HUES48 (cell line): ENCODE results near the gene TSSK6.

ENCODE experiments used
- H3K27ac ChIP-seq: one replicate; pipeline ENCODE4 v1.7.0; 2013; ENCODE audit warnings: low read depth, low read length, inconsistent platforms
- H3K27me3 ChIP-seq: 2 replicates; pipeline ENCODE4 v1.6.1; 2013; ENCODE audit warnings: mild to moderate bottlenecking, low read length; ENCODE audit not compliant: control insufficient read depth, insufficient read depth
- H3K36me3 ChIP-seq: 2 replicates; pipeline ENCODE4 v1.6.1; 2013; ENCODE audit warnings: low read length; ENCODE audit not compliant: control insufficient read depth, insufficient read depth
- H3K4me1 ChIP-seq: 2 replicates; pipeline ENCODE4 v1.6.1; 2013; ENCODE audit warnings: mild to moderate bottlenecking, low read length; ENCODE audit not compliant: control insufficient read depth, insufficient read depth
- H3K4me3 ChIP-seq: 2 replicates; pipeline ENCODE4 v1.5.1; 2013; ENCODE audit warnings: mild to moderate bottlenecking, low read depth, low read length
- H3K9ac ChIP-seq: 2 replicates; pipeline ENCODE4 v1.6.1; 2013; ENCODE audit warnings: mild to moderate bottlenecking, low read depth, low read length, moderate library complexity
- H3K9me3 ChIP-seq: 2 replicates; pipeline ENCODE4 v1.6.1; 2013; ENCODE audit warnings: low read length; ENCODE audit not compliant: control insufficient read depth, insufficient read depth

The TSSK6 gene

DNA sequence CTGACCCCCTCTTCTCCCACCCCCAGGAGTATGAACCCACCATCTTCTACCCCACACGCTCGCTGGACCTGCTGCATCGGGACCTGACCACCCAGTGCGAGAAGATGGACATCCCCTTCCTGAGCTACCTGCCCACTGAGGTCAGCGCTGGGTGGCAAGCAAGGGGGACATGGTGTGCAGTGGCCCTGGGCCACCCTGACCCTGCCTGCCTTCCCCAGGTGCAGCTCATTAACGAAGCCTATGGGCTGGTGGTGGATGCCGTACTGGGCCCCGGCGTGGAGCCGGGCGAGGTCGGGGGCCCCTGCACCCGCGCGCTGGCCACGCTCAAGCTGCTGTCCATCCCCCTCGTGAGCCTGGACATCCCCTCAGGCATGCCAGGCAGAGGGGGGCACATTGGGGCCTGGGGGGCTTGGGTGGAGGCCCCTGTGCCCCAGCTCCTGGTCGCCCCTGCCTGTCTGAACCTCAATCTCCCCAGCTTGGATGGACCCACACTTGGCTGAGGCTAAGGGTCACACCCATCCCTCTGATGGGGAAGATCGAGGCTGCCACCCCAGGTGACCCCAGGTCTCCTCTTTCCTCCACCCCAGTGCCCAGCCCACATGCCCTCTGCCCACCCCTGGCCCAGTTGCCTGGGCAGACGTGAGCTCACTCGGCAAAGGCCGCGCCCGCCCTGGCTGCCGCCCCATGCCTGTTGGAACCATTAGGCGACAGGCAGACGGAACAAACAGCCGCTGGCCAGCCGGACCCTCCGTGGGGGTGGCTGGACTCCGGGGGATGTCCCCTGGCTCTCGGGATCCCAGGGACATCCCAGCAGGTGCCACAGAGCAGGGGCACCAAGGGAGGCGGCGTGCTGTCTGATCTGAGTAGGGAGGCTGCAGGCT is 20.2 kb upstream of the TSSK6 start:
- H3K9me3 ChIP-seq, result no peaks in the 10 kb centered on the region
- no peak overlapping the region for H3K27ac ChIP-seq
- H3K27me3 ChIP-seq, result peaks cover 28% of the 10 kb centered on the region
- 0 out of 2 replicates have a peak, but pooled peaks cover 3% of the 10 kb centered on the region for H3K36me3 ChIP-seq
- no peaks in the 10 kb centered on the region for H3K4me1 ChIP-seq
- no peak overlapping the region for H3K4me3 ChIP-seq
- H3K9ac ChIP-seq, result no peak overlapping the region

DNA sequence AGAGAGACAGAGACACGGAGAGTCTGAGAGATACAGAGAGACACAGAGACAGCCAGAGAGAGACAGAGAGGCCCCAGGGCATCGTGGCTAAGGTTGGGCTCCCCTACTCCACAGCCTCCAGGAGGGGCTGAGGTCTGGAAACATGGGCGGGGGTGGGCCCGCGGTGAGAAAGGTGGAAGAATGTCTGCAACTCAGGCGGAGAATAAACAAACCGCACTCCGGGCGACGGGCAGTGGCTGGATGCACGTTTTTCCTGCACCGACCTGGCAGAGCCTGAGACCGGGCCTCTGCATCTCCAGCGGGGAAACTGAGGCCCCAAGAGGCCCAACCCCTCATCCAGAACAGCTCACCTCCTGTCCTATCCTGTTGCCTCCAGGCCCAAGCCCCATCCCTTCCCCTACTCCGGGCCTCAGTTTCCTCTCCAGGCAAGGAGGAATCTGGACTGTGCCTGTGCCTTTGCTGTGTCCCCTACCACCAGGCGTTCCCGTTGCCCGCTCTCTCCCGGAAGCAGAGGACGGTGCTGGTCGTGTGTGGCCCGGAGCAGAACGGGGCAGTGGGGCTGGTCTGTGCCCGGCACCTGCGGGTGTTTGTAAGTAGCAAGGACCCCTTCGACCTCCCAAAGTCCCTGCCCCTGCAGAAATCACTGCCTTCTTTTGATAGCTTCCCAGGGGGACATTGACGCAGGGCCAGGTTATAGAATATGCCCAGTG is 19.4 kb upstream of the TSSK6 start:
- Histone ChIP-seq H3K4me3 (no peak overlapping the region), H3K9ac (no peak overlapping the region), H3K9me3 (no peaks in the 10 kb centered on the region), H3K27me3 (peaks cover 21% of the 10 kb centered on the region), H3K36me3 (peaks cover 4% of the 10 kb centered on the region; the same call in 1 of the 2 replicates), H3K27ac (no peak overlapping the region), H3K4me1 (no peaks in the 10 kb centered on the region)

DNA sequence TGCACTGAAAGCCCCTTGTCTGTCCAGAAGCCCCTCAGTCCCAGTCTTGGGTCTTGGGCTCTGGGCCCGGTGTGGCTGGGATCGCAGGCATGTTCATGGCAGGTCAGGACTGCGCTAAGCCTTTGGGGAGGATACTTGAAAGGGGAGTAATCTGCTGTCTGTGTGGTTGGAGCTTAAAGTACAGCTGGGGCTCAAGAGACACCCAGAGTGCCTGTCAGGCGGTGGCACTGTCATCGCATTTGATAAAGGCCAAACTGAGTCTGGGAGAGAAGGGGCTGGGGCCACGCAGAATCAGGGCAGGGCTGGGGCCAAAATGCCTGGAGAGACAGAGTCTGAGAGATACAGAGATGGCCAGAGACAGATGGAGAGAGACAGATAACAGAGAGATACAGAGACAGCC is 18.5 kb upstream of the TSSK6 start:
- no peaks in the 10 kb centered on the region for H3K4me1 ChIP-seq
- H3K27ac ChIP-seq, result no peak overlapping the region
- H3K9ac ChIP-seq, result no peak overlapping the region

DNA sequence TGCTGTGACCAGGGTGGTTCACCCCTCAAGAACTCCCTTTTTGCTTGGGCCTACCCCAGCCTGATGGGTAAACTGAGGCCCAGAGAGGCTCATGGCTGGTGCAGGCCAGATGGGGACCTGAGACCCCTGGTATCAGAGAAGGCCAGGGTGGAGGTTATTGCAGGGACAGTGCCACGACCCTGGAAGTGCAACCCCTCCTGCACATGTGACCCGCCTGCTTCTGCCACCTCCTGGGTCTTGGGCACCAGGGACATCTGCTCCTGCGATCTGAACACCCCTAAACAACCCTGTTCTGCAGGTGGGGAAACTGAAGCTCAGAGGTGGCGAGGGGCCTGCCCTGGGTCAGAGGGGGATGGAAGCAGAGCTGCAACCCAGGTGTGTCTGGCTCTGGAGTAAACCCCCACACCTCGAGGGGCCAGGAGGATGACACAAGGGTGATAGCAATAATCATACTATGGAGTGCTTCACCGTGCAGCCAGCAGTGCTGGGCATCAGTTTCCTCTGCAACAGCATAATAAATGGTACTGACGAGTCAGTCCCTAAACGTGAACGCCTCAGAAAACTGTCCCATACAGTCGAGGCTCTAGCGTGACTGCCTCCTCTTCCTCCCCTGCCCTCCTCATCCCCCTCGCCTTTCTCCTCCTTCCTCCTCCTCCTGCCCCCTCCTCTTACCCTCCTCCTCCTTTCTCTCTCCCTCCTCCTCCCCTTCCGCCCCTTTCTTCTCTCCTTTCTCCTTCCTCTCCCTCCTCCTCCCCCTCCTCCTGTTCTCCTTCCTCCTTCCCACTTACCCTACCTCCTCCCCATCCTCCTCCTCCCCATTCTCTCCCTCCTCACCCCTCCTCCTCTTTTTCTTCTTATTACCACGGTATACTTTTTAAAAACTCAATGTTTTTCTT is 17.7 kb upstream of the TSSK6 start:
- Histone ChIP-seq H3K4me1 (no peaks in the 10 kb centered on the region), H3K27me3 (peaks cover 7% of the 10 kb centered on the region; the same call in 1 of the 2 replicates), H3K4me3 (no peak overlapping the region), H3K36me3 (peaks cover 13% of the 10 kb centered on the region), H3K9ac (no peak overlapping the region), H3K9me3 (no peaks in the 10 kb centered on the region), H3K27ac (no peak overlapping the region)

More for the DNA sequence above, 18.5 kb upstream of the TSSK6 start:
- peaks cover 13% of the 10 kb centered on the region for H3K27me3 ChIP-seq
- peaks cover 10% of the 10 kb centered on the region for H3K36me3 ChIP-seq
- H3K9me3 ChIP-seq, result no peaks in the 10 kb centered on the region
- no peak overlapping the region for H3K4me3 ChIP-seq

DNA sequence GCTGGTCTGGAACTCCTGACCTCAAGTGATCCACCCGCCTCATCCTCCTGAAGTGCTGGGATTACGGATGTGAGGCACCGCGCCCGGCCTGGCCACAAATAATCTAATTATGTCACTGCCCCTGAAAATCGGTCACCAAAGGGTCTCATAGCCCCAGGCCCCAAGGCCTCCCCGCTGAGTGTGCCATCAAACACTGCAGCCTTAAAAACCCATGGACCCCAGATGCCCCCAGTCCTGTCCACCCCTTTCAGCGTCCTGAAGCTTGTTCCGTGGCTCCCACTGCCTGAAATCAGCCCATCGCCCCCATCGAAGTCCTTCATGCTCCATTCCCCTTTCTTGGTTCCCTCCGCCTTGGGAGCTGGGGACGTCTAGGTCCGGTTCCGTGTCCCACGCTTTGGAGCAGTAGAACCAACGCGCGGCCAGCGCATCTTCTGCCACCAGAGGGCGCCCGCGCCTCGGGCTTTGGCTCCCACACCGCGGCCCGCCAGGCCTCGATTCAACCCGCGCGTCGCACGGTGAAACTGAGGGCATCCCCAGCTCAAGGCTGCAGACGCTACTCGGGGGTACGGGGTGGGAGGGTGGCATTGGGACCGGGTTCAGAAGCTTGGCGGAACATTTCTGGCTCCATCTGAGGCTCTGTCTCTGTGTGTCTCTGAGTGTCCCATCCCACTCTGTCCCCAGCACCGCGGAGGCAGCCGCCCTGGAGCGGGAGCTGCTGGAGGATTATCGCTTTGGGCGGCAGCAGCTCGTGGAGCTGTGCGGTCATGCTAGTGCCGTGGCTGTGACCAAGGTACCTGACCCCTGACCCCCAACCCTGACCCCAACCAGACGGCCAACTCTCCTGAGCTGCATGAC is 16.8 kb upstream of the TSSK6 start:
- H3K9me3 ChIP-seq, result no peaks in the 10 kb centered on the region
- no peak overlapping the region for H3K4me3 ChIP-seq

DNA sequence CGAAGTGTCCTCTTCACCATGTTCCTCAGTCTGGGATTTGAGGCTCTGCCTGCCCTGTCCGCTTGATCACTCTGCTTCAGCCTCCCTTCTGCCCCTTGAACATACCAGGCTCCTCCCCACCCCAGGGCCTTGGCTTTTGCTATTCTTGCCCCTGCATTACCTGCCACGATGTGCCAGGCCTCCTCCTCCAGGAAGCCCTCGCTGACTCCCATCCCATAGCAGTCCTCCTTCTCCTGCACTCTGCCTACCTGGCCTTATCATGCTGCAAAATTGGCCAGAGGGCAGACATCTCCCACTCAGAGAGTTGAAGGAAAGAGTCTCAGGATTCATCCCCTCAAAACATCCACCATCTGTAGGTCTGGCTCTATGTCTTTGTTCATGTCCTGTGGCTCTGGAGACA is 15.5 kb upstream of the TSSK6 start:
- Histone ChIP-seq H3K27me3 (peaks cover 4% of the 10 kb centered on the region; the same call in 1 of the 2 replicates), H3K9ac (no peak overlapping the region), H3K27ac (no peak overlapping the region), H3K9me3 (no peaks in the 10 kb centered on the region), H3K36me3 (peaks cover 34% of the 10 kb centered on the region), H3K4me1 (no peaks in the 10 kb centered on the region), H3K4me3 (no peak overlapping the region)

More for the DNA sequence above, 16.8 kb upstream of the TSSK6 start:
- Histone ChIP-seq H3K36me3 (peaks cover 22% of the 10 kb centered on the region), H3K9ac (no peak overlapping the region), H3K27me3 (peaks cover 4% of the 10 kb centered on the region; the same call in 1 of the 2 replicates), H3K27ac (no peak overlapping the region), H3K4me1 (no peaks in the 10 kb centered on the region)

DNA sequence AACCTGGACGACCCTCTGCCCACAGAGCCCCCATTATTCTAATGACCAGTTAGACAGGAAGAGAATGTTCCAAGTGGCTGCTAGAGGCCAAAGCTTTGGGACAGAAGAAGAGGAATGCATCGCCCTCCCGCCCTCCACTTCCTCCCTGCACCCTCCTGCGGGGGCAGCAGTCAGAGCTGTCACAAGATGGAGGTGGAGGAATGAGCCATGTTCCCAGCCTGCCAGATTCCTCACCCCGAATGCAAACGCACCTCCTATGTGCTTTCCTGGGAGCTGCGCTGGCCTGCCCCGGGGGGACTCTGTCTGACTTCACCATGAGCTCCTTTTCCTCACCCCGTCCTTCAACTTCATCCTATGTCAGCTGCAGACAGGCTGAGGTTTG is 15.1 kb upstream of the TSSK6 start:
- no peak overlapping the region for H3K4me3 ChIP-seq
- H3K9ac ChIP-seq, result no peak overlapping the region
- H3K27me3 ChIP-seq, result peaks cover 4% of the 10 kb centered on the region; the same call in 1 of the 2 replicates
- no peak overlapping the region for H3K27ac ChIP-seq
- no peaks in the 10 kb centered on the region for H3K9me3 ChIP-seq
- no peaks in the 10 kb centered on the region for H3K4me1 ChIP-seq
- peaks cover 34% of the 10 kb centered on the region for H3K36me3 ChIP-seq

DNA sequence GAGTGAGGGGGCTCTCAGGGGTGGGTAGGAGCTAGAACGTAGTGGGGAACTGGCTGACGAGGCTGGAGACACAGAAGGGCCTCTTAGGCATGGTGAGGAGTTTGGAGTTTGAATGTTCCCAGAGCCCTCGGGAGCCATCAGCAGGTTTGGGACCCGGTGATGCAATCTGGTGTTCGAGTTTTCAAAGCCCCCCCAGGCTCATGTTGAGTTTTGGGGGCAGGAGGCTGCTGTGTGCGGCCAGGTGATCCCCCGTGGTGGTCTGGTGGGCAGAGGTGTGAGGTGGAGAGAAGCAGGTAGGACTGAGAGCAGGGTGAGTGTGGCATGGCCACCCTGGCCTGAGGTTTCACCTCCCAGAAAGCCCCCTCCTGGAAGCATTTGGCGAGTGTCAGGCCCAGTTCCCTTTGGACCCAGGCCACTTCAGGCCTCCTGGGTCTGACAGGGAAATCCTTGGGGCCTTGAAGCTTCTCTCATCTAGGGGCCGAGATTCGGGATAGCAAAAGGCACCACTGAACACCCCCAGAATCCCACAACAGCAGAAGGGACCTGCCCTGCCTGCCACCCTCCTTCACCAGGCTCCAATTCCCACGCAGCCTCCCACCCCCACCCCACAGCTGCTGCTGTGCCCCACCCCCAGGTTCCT is 14.6 kb upstream of the TSSK6 start:
- no peak overlapping the region for H3K9ac ChIP-seq
- no peaks in the 10 kb centered on the region for H3K4me1 ChIP-seq
- peaks cover 34% of the 10 kb centered on the region for H3K36me3 ChIP-seq
- H3K27me3 ChIP-seq, result peaks cover 4% of the 10 kb centered on the region; the same call in 1 of the 2 replicates
- no peak overlapping the region for H3K4me3 ChIP-seq
- H3K27ac ChIP-seq, result no peak overlapping the region
- H3K9me3 ChIP-seq, result no peaks in the 10 kb centered on the region

DNA sequence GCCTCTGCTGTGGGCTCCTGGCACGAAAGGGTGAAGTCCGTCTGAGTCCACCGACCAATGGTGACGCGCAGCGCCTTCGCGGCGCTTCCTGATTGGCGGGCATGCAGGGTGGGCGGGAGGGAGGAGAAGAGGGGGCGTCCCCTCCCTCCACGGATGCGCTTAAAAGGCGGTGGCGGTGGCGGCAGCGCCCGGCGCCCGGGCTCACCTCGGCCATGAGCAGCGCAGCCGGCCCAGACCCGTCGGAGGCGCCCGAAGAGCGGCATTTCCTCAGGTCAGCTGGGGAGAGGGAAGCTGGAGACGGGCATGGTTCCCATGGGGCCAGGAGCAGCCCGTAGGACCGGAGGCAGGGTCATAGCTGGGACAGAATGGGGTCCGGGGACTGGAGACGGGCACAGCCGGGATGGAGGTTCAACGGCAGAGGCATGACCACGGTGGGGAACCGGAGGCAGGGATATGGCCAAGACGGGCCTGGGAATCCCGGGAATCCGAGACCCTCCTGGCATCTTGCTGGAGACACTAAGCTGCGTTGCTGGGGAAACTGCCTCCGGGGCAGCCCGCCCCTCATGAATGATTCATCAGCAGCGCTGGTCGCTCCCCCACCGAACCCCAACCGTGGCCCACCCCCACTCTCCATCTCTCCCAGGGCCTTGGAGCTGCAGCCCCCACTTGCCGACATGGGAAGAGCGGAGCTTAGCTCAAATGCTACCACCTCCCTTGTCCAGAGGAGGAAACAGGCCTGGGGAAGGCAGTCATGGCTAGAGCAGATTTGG is 13.6 kb upstream of the TSSK6 start, which contains the start of gene YJEFN3:
Gene YJEFN3, plus strand, starts transcription at position 191 of the 770 bp plus-strand sequence. Its CDS starts 22 bp downstream, at position 213.
- no peaks in the 10 kb centered on the region for H3K4me1 ChIP-seq
- no peak within 1 kb of the TSS for H3K27ac ChIP-seq
- H3K9me3 ChIP-seq, result no peaks in the 10 kb centered on the region
- H3K4me3 ChIP-seq, result no peak within 1 kb of the TSS
- peaks cover 39% of the 10 kb centered on the region for H3K36me3 ChIP-seq
- peaks cover under 1% of the 10 kb centered on the region; the same call in 1 of the 2 replicates for H3K27me3 ChIP-seq
- H3K9ac ChIP-seq, result no peak within 1 kb of the TSS
